ENCODE data around the gene ZNF831.

Gene ZNF831

GRCh38 chr20:59141818-59142581 lies 21.6 kb upstream of the ZNF831 start:
- DNase-seq = no peak

GRCh38 chr20:59143326-59143725 lies 20.3 kb upstream of the ZNF831 start:
- DNase-seq = no peak

- no peak for DNase-seq
Measured at GRCh38 chr20:59144179-59144830, 19.3 kb upstream of the ZNF831 start.

- no peak for DNase-seq
Measured at GRCh38 chr20:59144831-59145196, 18.8 kb upstream of the ZNF831 start.

GRCh38 chr20:59145247-59145923 lies 18.2 kb upstream of the ZNF831 start:
- no peak for DNase-seq

- DNase-seq = no peak
Measured at GRCh38 chr20:59145924-59146779, 17.5 kb upstream of the ZNF831 start.

- DNase-seq = no peak
Measured at GRCh38 chr20:59146780-59147565, 16.6 kb upstream of the ZNF831 start.

- DNase-seq = no peak
Measured at GRCh38 chr20:59147586-59147985, 16.0 kb upstream of the ZNF831 start.

GRCh38 chr20:59148701-59149493 lies 14.7 kb upstream of the ZNF831 start:
- DNase-seq = no peak

GRCh38 chr20:59149678-59150504 lies 13.7 kb upstream of the ZNF831 start:
- DNase-seq = no peak

GRCh38 chr20:59150821-59151251 lies 12.8 kb upstream of the ZNF831 start:
- DNase-seq = no peak

- DNase-seq = no peak
Measured at GRCh38 chr20:59151391-59151790, 12.2 kb upstream of the ZNF831 start.

- DNase-seq = no peak
Measured at GRCh38 chr20:59151820-59152219, 11.8 kb upstream of the ZNF831 start.

GRCh38 chr20:59152559-59153354 lies 10.9 kb upstream of the ZNF831 start:
- no peak for DNase-seq

- DNase-seq = no peak
Measured at GRCh38 chr20:59153355-59153681, 10.3 kb upstream of the ZNF831 start.

- DNase-seq = no peak
Measured at GRCh38 chr20:59153832-59154231, 9.8 kb upstream of the ZNF831 start.

- DNase-seq = no peak
Measured at GRCh38 chr20:59154317-59155013, 9.2 kb upstream of the ZNF831 start.

GRCh38 chr20:59157064-59157463 lies 6.6 kb upstream of the ZNF831 start:
- no peak for DNase-seq

GRCh38 chr20:59157531-59157930 lies 6.1 kb upstream of the ZNF831 start:
- DNase-seq = no peak
